K562 (cell line): ENCODE measurements around the gene CARM1. TPM values are rescaled to one million over a fixed set of nuclear protein-coding genes. Genes with fewer than 3 reads are reported as not detected.

Experiments used
- CAMTA2 ChIP-seq: fragments of 250-450 bp; sonication (Bioruptor Pico); conservative IDR thresholded peaks from 2 replicates; pipeline ENCODE4 v1.5.1; 2022
- CBFA2T3 ChIP-seq: fragments of 450-650 bp; IDR thresholded peaks from 2 replicates; pipeline ENCODE4 v1.6.1; 2017
- CCNT2 ChIP-seq: IDR thresholded peaks from 2 replicates; pipeline ENCODE4 v1.6.1; 2011; ENCODE audit warnings: borderline replicate concordance, low read depth, mild to moderate bottlenecking, moderate library complexity, mixed read lengths, low read length; ENCODE audit not compliant: insufficient read length; ENCODE audit errors: extremely low read depth
- CHCHD3 ChIP-seq: fragments of 250-450 bp; sonication (Bioruptor Pico); IDR thresholded peaks from 2 replicates; pipeline ENCODE4 v2.1.2; 2022; ENCODE audit warnings: mild to moderate bottlenecking
- HCFC1 ChIP-seq: IDR thresholded peaks from 2 replicates; pipeline ENCODE4 v1.6.1; 2012; ENCODE audit warnings: low read depth, low read length, improper control_type of control experiment
- HDAC2 ChIP-seq: fragments of 450-650 bp; IDR thresholded peaks from 2 replicates; pipeline ENCODE4 v1.6.1; 2016; ENCODE audit warnings: mild to moderate bottlenecking
- HMGN3 ChIP-seq: IDR thresholded peaks from 2 replicates; pipeline ENCODE4 v1.6.1; 2011; ENCODE audit warnings: borderline replicate concordance, low read depth, mild to moderate bottlenecking, mixed read lengths, low read length; ENCODE audit not compliant: insufficient read length; ENCODE audit errors: extremely low read depth
- KLF13 ChIP-seq: fragments of 450-650 bp; IDR thresholded peaks from 2 replicates; pipeline ENCODE4 v1.6.1; 2016; ENCODE audit warnings: missing genetic modification characterization, low read depth, mild to moderate bottlenecking, missing compliant biosample characterization, moderate library complexity, borderline replicate concordance
- MAX ChIP-seq: sonication (generic); formaldehyde crosslinking; IDR thresholded peaks from 2 replicates; pipeline ENCODE4 v1.9.0; 2022; ENCODE audit warnings: mild to moderate bottlenecking, missing genetic modification reagents
- MEF2A ChIP-seq: IDR thresholded peaks from 2 replicates; pipeline ENCODE4 v1.6.1; 2011; ENCODE audit warnings: low read depth, mild to moderate bottlenecking, low read length, moderate library complexity; ENCODE audit not compliant: control insufficient read depth
- POLR2B ChIP-seq: fragments of 450-650 bp; IDR thresholded peaks from 2 replicates; pipeline ENCODE4 v1.6.1; 2018; ENCODE audit warnings: low read depth; ENCODE audit not compliant: partially characterized antibody
- RBM22 ChIP-seq: fragments of 200-400 bp; formaldehyde crosslinking; IDR thresholded peaks from 2 replicates; pipeline ENCODE4 v1.6.1; 2018; ENCODE audit warnings: low read length, low read depth; ENCODE audit not compliant: poor library complexity, severe bottlenecking
- RCOR1 ChIP-seq, 2 experiments: IDR thresholded peaks; 2 replicates each; pipeline ENCODE4 v1.6.1; 2012; ENCODE audit warnings: low read depth in 2 of 2, low read length in 2 of 2, borderline replicate concordance in 1 of 2, improper control_type of control experiment in 1 of 2
- TAF7 ChIP-seq: fragments of 450-650 bp; IDR thresholded peaks from 2 replicates; pipeline ENCODE4 v1.6.1; 2016; ENCODE audit warnings: missing genetic modification characterization, missing compliant biosample characterization
- ZBTB12 ChIP-seq: fragments of 250-450 bp; sonication (Bioruptor Pico); IDR thresholded peaks from 2 replicates; pipeline ENCODE4 v1.4.0; 2020
- ZEB2 ChIP-seq: fragments of 450-650 bp; IDR thresholded peaks from 2 replicates; pipeline ENCODE4 v1.6.1; 2016
- ZNF134 ChIP-seq: fragments of 250-450 bp; sonication (Bioruptor Pico); conservative IDR thresholded peaks from 2 replicates; pipeline ENCODE4 v1.4.0; 2020
- ZNF174 ChIP-seq: fragments of 250-450 bp; sonication (Bioruptor Pico); IDR thresholded peaks from 2 replicates; pipeline ENCODE4 v1.4.0; 2020; ENCODE audit warnings: mild to moderate bottlenecking
- polyA plus RNA-seq, 8 experiments: library from polyadenylated mRNA; depleted of rRNA in 4 of 8; stranded (reverse) in 5 of 8; unstranded in 3 of 8; fragments of >200 nt; fragmentation: Nextera tagmentation in 2 of 8; fragmentation: Illumina TruSeq in 1 of 8; extraction: Ambion mirVana in 2 of 8; extraction: Trizol in 1 of 8; gene quantifications; 2 replicates each; pipeline versions ENCODE4 v1.2.1 to v1.2.3, GENCODE V29; 2011 to 2014; ENCODE audit warnings: inconsistent platforms in 1 of 8, missing spikeins in 1 of 8
- total RNA-seq, 7 experiments: library from RNA; depleted of rRNA in 6 of 7; stranded (reverse); fragments of >200 nt in 6 of 7; fragmentation: Illumina TruSeq in 2 of 7; extraction: Trizol in 2 of 7; gene quantifications; 2 replicates each; pipeline versions ENCODE4 v1.2.1 to v1.2.3, GENCODE V29; 2011 to 2021; ENCODE audit warnings: low replicate concordance in 1 of 7
- TF ChIP-seq, protein P1 (sequence below): fragments of 450-650 bp; IDR thresholded peaks from 2 replicates; pipeline ENCODE4 v1.6.1; 2018; ENCODE audit warnings: mild to moderate bottlenecking, low read depth; ENCODE audit not compliant: partially characterized antibody
- TF ChIP-seq, protein P2 (sequence below): fragments of 450-650 bp; conservative IDR thresholded peaks from 2 replicates; pipeline ENCODE4 v1.6.1; 2016; ENCODE audit warnings: missing genetic modification characterization, low read depth, mild to moderate bottlenecking, missing compliant biosample characterization, moderate library complexity

Gene CARM1
- total and polyA plus RNA-seq, 9 of the 15 experiments (the other 6 are each of a cell fraction or from before 2014, with no cell fraction given) = 0.36 to 86.0 (median 29.7) TPM

GRCh38 chr19:10928563-10929401, 57.4 kb downstream of the CARM1 start, which contains the start of the genes TIMM29 and YIPF2 (continued):
- TF ChIP-seq, protein P1, sequence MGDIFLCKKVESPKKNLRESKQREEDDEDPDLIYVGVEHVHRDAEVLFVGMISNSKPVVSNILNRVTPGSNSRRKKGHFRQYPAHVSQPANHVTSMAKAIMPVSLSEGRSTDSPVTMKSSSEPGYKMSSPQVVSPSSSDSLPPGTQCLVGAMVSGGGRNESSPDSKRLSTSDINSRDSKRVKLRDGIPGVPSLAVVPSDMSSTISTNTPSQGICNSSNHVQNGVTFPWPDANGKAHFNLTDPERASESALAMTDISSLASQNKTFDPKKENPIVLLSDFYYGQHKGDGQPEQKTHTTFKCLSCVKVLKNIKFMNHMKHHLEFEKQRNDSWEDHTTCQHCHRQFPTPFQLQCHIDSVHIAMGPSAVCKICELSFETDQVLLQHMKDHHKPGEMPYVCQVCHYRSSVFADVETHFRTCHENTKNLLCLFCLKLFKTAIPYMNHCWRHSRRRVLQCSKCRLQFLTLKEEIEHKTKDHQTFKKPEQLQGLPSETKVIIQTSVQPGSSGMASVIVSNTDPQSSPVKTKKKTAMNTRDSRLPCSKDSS = no peak
- TF ChIP-seq CAMTA2 (CRISPR knock-in tag) = no peak
- no peak for TF ChIP-seq ZNF134 (CRISPR knock-in tag)
- 0 out of 2 replicates have a peak, but pooled peaks have one; percentile 2 for TF ChIP-seq CBFA2T3
- TF ChIP-seq HDAC2 = peak; percentile 64; the same call in 1 of the 2 replicates
- TF ChIP-seq ZEB2 = peak; percentile 99
- TF ChIP-seq RCOR1 (IDR thresholded peaks at IDR 0.05; ENCODE audit: borderline replicate concordance in 1 of 2, low read depth in 2 of 2, low read length in 2 of 2) = peak in 1 of 2 experiments; percentile 48; a peak in 1 of 4 replicates
- TF ChIP-seq CCNT2 = peak; percentile 48
- peak; percentile 68 for TF ChIP-seq POLR2B
- peak; percentile 54 for TF ChIP-seq MAX
- TF ChIP-seq CHCHD3 (CRISPR knock-in tag) = no peak
- TF ChIP-seq, protein P2, sequence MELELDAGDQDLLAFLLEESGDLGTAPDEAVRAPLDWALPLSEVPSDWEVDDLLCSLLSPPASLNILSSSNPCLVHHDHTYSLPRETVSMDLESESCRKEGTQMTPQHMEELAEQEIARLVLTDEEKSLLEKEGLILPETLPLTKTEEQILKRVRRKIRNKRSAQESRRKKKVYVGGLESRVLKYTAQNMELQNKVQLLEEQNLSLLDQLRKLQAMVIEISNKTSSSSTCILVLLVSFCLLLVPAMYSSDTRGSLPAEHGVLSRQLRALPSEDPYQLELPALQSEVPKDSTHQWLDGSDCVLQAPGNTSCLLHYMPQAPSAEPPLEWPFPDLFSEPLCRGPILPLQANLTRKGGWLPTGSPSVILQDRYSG (tag) = no peak
- TF ChIP-seq HMGN3 = peak; percentile 47
- TF ChIP-seq HCFC1 = peak; percentile 93
- peak; percentile 61; the same call in 1 of the 2 replicates for TF ChIP-seq KLF13
- TF ChIP-seq MEF2A = 0 out of 2 replicates have a peak, but pooled peaks have one; percentile 42
- peak; percentile 54; the same call in 1 of the 2 replicates for TF ChIP-seq TAF7 (tag)
- TF ChIP-seq RBM22 = peak; percentile 18
- TF ChIP-seq ZNF174 (CRISPR knock-in tag) = no peak
- TF ChIP-seq ZBTB12 (CRISPR knock-in tag) = peak; percentile 74
